IMR-90 (cell line): Measurements from ENCODE around the gene FFAR1. TPM values are rescaled to one million over a fixed set of nuclear protein-coding genes. Genes with fewer than 3 reads are reported as not detected.

ENCODE experiments used
- ATAC-seq: fragments of 200-7000 bp; cut with Tn5 transposase; 2 replicates; pipeline ENCODE4 v1.9.1; 2020; ENCODE audit warnings: low read depth, mild to moderate bottlenecking, moderate library complexity
- BruUV-seq: library from RNA; stranded (reverse); fragments of 400-500 nt; replicated peaks from 2 replicates; lab custom pipeline; 2021; lab: Mats Ljungman, UMichigan
- CTCF ChIA-PET: fragments of 300-600 bp; formaldehyde crosslinking; extraction: SDS; loops from one replicate; lab custom pipeline; 2021; ENCODE audit warnings: antibody characterized with exemption; lab: Yijun Ruan, JAX
- POLR2A ChIA-PET: fragments of 300-600 bp; sonication (Branson Sonifier 250); formaldehyde crosslinking; loops from one replicate; lab custom pipeline; 2022; ENCODE audit warnings: antibody characterized with exemption; ENCODE audit not compliant: unreplicated experiment; lab: Charles Lee
- DNase-seq: peaks from one replicate; pipeline ENCODE4 v3.0.0; 2013
- H2AFZ ChIP-seq: replicated peaks from 2 replicates; pipeline ENCODE3; 2013; ENCODE audit warnings: low read length, mild to moderate bottlenecking; ENCODE audit not compliant: poor library complexity
- H2AK5ac ChIP-seq: 2 replicates; pipeline ENCODE4 v1.6.1; 2013; ENCODE audit warnings: low read depth, low read length, inconsistent platforms
- H2AK9ac ChIP-seq: replicated peaks from 2 replicates; pipeline ENCODE3; 2013; ENCODE audit warnings: mild to moderate bottlenecking, low read depth, low read length, moderate library complexity; ENCODE audit not compliant: poor library complexity
- H2BK120ac ChIP-seq: 2 replicates; pipeline ENCODE4 v1.6.1; 2013; ENCODE audit warnings: low read depth, low read length, inconsistent platforms
- H2BK15ac ChIP-seq: 3 replicates; pipeline ENCODE4 v1.6.1; 2013; ENCODE audit warnings: low read depth, low read length, inconsistent platforms
- H2BK20ac ChIP-seq: 2 replicates; pipeline ENCODE4 v1.6.1; 2013; ENCODE audit warnings: low read depth, mild to moderate bottlenecking, inconsistent platforms, low read length, moderate library complexity
- H2BK5ac ChIP-seq: 2 replicates; pipeline ENCODE4 v1.6.1; 2013; ENCODE audit warnings: mild to moderate bottlenecking, low read depth, low read length, inconsistent platforms; ENCODE audit not compliant: poor library complexity, severe bottlenecking
- H3K14ac ChIP-seq: replicated peaks from 2 replicates; pipeline ENCODE4 v1.6.1; 2013; ENCODE audit warnings: low read depth, low read length, inconsistent platforms
- H3K18ac ChIP-seq: 2 replicates; pipeline ENCODE4 v1.6.1; 2013; ENCODE audit warnings: low read depth, low read length, control low read depth
- H3K23ac ChIP-seq: 2 replicates; pipeline ENCODE4 v1.6.1; 2013; ENCODE audit warnings: low read depth, low read length, inconsistent platforms
- H3K27ac ChIP-seq: 2 replicates; pipeline ENCODE4 v1.5.1; 2013; ENCODE audit warnings: mild to moderate bottlenecking, control low read depth, low read length; ENCODE audit not compliant: insufficient read depth
- H3K27me3 ChIP-seq: 2 replicates; pipeline ENCODE4 v1.6.1; 2013; ENCODE audit warnings: low read length; ENCODE audit not compliant: control insufficient read depth, insufficient read depth
- H3K36me3 ChIP-seq: 2 replicates; pipeline ENCODE4 v1.6.1; 2013; ENCODE audit warnings: low read length, mixed read lengths; ENCODE audit not compliant: control insufficient read depth, insufficient read depth
- H3K4ac ChIP-seq: 2 replicates; pipeline ENCODE4 v1.6.1; 2013; ENCODE audit warnings: low read depth, low read length, inconsistent platforms
- H3K4me1 ChIP-seq: 2 replicates; pipeline ENCODE4 v1.6.1; 2013; ENCODE audit warnings: low read length, mixed read lengths; ENCODE audit not compliant: control insufficient read depth, insufficient read depth
- H3K4me2 ChIP-seq: 2 replicates; pipeline ENCODE4 v1.6.1; 2013; ENCODE audit warnings: low read depth, mild to moderate bottlenecking, control low read depth, low read length, moderate library complexity
- H3K4me3 ChIP-seq: 2 replicates; pipeline ENCODE4 v1.5.1; 2013; ENCODE audit warnings: low read depth, mild to moderate bottlenecking, control low read depth, low read length, moderate library complexity; ENCODE audit not compliant: insufficient read depth
- H3K56ac ChIP-seq: 2 replicates; pipeline ENCODE4 v1.6.1; 2013; ENCODE audit warnings: low read length, inconsistent platforms; ENCODE audit not compliant: insufficient read depth; ENCODE audit errors: extremely low read depth
- H3K79me1 ChIP-seq, 2 experiments: 2 replicates each; pipeline ENCODE4 v1.6.1; 2013; ENCODE audit warnings: low read length in 2 of 2, inconsistent platforms in 1 of 2, low read depth in 1 of 2
- H3K9ac ChIP-seq: 2 replicates; pipeline ENCODE4 v1.6.1; 2013; ENCODE audit warnings: low read depth, low read length, control low read depth
- H3K9me1 ChIP-seq: 2 replicates; pipeline ENCODE4 v1.6.1; 2013; ENCODE audit warnings: low read length, inconsistent platforms; ENCODE audit not compliant: insufficient read depth
- H3K9me3 ChIP-seq: 2 replicates; pipeline ENCODE4 v1.6.1; 2013; ENCODE audit warnings: low read length; ENCODE audit not compliant: control insufficient read depth, insufficient read depth
- H4K20me1 ChIP-seq: 2 replicates; pipeline ENCODE4 v1.6.1; 2013; ENCODE audit warnings: low read length, inconsistent platforms; ENCODE audit not compliant: insufficient read depth
- H4K5ac ChIP-seq: 2 replicates; pipeline ENCODE4 v1.6.1; 2013; ENCODE audit warnings: mild to moderate bottlenecking, low read depth, low read length, control low read depth
- H4K8ac ChIP-seq, 2 experiments: 2 replicates each; pipeline ENCODE4 v1.6.1; 2013; ENCODE audit warnings: low read depth in 2 of 2, low read length in 2 of 2, control low read depth in 1 of 2, inconsistent platforms in 1 of 2
- H4K91ac ChIP-seq: 2 replicates; pipeline ENCODE4 v1.6.1; 2013; ENCODE audit warnings: low read depth, low read length, inconsistent platforms; ENCODE audit not compliant: insufficient read depth
- CHD1 ChIP-seq: IDR thresholded peaks from 2 replicates; pipeline ENCODE4 v1.6.1; 2012; ENCODE audit warnings: low read depth, low read length, improper control_type of control experiment
- MAFK ChIP-seq: IDR thresholded peaks from 2 replicates; pipeline ENCODE4 v1.6.1; 2012; ENCODE audit warnings: low read depth, low read length, improper control_type of control experiment
- MAZ ChIP-seq: IDR thresholded peaks from 2 replicates; pipeline ENCODE4 v1.6.1; 2012; ENCODE audit warnings: low read depth, mild to moderate bottlenecking, low read length, improper control_type of control experiment, moderate library complexity, borderline replicate concordance
- NFE2L2 ChIP-seq: fragments of 150-350 bp; IDR thresholded peaks from 2 replicates; pipeline ENCODE4 v1.6.1; 2016; ENCODE audit warnings: low read depth, mild to moderate bottlenecking, low read length
- RCOR1 ChIP-seq: IDR thresholded peaks from 2 replicates; pipeline ENCODE4 v1.6.1; 2012; ENCODE audit warnings: mild to moderate bottlenecking, low read length, improper control_type of control experiment; ENCODE audit not compliant: insufficient replicate concordance
- WGBS, 2 experiments: methylation state at CpG; one replicate each; pipeline versions ENCODE4 v1.1.5 to v1.1.7; 2013; ENCODE audit warnings: missing lambda C conversion rate in 2 of 2; ENCODE audit not compliant: insufficient read length in 1 of 2; ENCODE audit errors: extremely low coverage in 2 of 2; 5-methylcytosine and 5-hydroxymethylcytosine counted together
- dilution Hi-C: fragments of 300-500 bp; cut with HindIII; formaldehyde crosslinking; loops from one replicate; pipeline ENCODE4 v1.14.3; 2018; ENCODE audit warnings: low sequenced_read_pairs; ENCODE audit not compliant: unreplicated experiment
- in situ Hi-C: fragments of 300-500 bp; cut with MboI; formaldehyde crosslinking; loops from 3 replicates; pipeline ENCODE4 v1.14.3; 2019; ENCODE audit warnings: low sequenced_read_pairs, inconsistent platforms, mixed read lengths
- intact Hi-C: fragments of 100-400 bp; cut with micrococcal nuclease; formaldehyde crosslinking; loops from 2 replicates; pipeline ENCODE4 v1.10.0; 2022
- polyA plus RNA-seq, 3 experiments: library from polyadenylated mRNA; depleted of rRNA; stranded (reverse); fragments of >200 nt; gene quantifications; 2 replicates each; pipeline ENCODE4 v1.2.3, GENCODE V29; 2012; ENCODE audit warnings: low replicate concordance in 1 of 3
- total RNA-seq: library from RNA; depleted of rRNA; stranded (reverse); fragments of >200 nt; gene quantifications from 2 replicates; pipeline ENCODE4 v1.2.3, GENCODE V29; 2012
- TF ChIP-seq, protein P1 (sequence below): fragments of 150-350 bp; IDR thresholded peaks from 2 replicates; pipeline ENCODE4 v1.6.1; 2016; ENCODE audit warnings: low read depth, mild to moderate bottlenecking, low read length, moderate library complexity, borderline replicate concordance

Gene FFAR1
- total and polyA plus RNA-seq, 2 of the 4 experiments (the other 2 are of a cell fraction) = not detected

DNA sequence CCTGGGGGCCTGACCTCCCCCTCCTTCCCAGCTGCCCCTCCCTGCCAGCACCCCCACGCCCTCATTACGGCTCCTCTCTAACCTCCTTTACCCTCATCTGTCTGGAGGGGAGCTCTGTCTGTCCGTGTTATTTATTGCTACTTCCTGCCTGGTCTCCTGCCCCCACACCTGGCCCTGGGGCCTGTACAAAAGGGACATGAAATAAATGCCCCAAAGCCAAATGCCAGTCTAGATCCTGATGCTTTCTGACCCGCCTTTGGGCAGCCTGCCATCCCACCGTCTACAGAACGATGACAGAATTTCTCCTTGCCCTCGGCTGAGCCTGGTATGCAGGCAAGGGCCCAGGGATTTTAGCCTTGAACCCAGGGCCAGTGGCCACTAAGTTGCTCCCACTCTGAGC is 34.1 kb upstream of the FFAR1 start:
- no peak for ATAC-seq
- Histone ChIP-seq H3K18ac (no peak overlapping the region), H3K27me3 (no peaks in the 10 kb centered on the region; the same call in 1 of the 2 replicates), H2AFZ (no peak overlapping the region), H2BK120ac (no peak overlapping the region), H3K14ac (no peak overlapping the region), H3K4me1 (peaks cover under 1% of the 10 kb centered on the region), H4K91ac (no peak overlapping the region), H4K20me1 (no peaks in the 10 kb centered on the region), H2AK9ac (no peak overlapping the region), H2BK15ac (no peak overlapping the region), H3K9me1 (no peaks in the 10 kb centered on the region), H2BK20ac (no peak overlapping the region), H4K5ac (no peak overlapping the region), H3K4me3 (no peak overlapping the region), H3K79me1 (no peaks in the 10 kb centered on the region), H2BK5ac (no peak overlapping the region), H3K4me2 (no peak overlapping the region), H3K9me3 (no peaks in the 10 kb centered on the region), H4K8ac (no peak overlapping the region), H3K4ac (no peak overlapping the region), H3K56ac (no peak overlapping the region), H3K27ac (no peak overlapping the region), H3K36me3 (no peaks in the 10 kb centered on the region), H3K23ac (no peak overlapping the region), H2AK5ac (no peak overlapping the region), H3K9ac (no peak overlapping the region)
- in situ Hi-C loops (no loop called here), dilution Hi-C loops (no loop called here), intact Hi-C loops (no loop called here)
- BruUV-seq = no TSS peak
- 40% methylated on average over 1 of the region's 7 CpGs; no CpG with 5 or more reads in 1 of the 2 experiments for WGBS, 2 experiments
- DNase-seq = no peak
- no peak for TF ChIP-seq MAZ
- TF ChIP-seq RCOR1 = no peak
- no peak for TF ChIP-seq CHD1
- TF ChIP-seq, protein P1, sequence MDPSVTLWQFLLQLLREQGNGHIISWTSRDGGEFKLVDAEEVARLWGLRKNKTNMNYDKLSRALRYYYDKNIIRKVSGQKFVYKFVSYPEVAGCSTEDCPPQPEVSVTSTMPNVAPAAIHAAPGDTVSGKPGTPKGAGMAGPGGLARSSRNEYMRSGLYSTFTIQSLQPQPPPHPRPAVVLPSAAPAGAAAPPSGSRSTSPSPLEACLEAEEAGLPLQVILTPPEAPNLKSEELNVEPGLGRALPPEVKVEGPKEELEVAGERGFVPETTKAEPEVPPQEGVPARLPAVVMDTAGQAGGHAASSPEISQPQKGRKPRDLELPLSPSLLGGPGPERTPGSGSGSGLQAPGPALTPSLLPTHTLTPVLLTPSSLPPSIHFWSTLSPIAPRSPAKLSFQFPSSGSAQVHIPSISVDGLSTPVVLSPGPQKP = no peak
- TF ChIP-seq MAFK = no peak
- no peak for TF ChIP-seq NFE2L2
- POLR2A ChIA-PET = no interaction called here
- CTCF ChIA-PET = interaction anchor here (0.6 kb wide), 1 partner anchor 246 kb away, joined by 8 read pairs; no protein-coding TSS in a partner anchor
